ENCODE data around the gene WWC2.
"Not testable (repeated sequence)": the region's sequence is repeated elsewhere in the genome, so short reads cannot be mapped to it uniquely, and the experiment has no call there.

WWC2 gene

GRCh38 chr4:183175631-183176232 is 76.7 kb downstream of the WWC2 start:
- no peak for DNase-seq

GRCh38 chr4:183177001-183177400 is 77.9 kb downstream of the WWC2 start:
- DNase-seq, result no peak

- no peak for DNase-seq
Observed at GRCh38 chr4:183178201-183178600, 79.1 kb downstream of the WWC2 start.

GRCh38 chr4:183180096-183180495 is 81.0 kb downstream of the WWC2 start:
- no peak for DNase-seq

- DNase-seq, result no peak
Observed at GRCh38 chr4:183180621-183181020, 81.6 kb downstream of the WWC2 start.

- DNase-seq, result no peak
Observed at GRCh38 chr4:183181081-183181480, 82.0 kb downstream of the WWC2 start.

GRCh38 chr4:183182873-183183725 is 84.0 kb downstream of the WWC2 start:
- DNase-seq, result no peak

GRCh38 chr4:183183906-183184535 is 85.0 kb downstream of the WWC2 start:
- DNase-seq, result no peak

GRCh38 chr4:183185018-183185417 is 86.0 kb downstream of the WWC2 start:
- DNase-seq, result no peak

- no peak for DNase-seq
Observed at GRCh38 chr4:183185559-183185958, 86.5 kb downstream of the WWC2 start.

GRCh38 chr4:183186813-183187212 is 87.8 kb downstream of the WWC2 start:
- DNase-seq, result no peak

- no peak for DNase-seq
Observed at GRCh38 chr4:183190900-183191527, 92.0 kb downstream of the WWC2 start.

- no peak for DNase-seq
Observed at GRCh38 chr4:183191630-183192029, 92.6 kb downstream of the WWC2 start.

- DNase-seq, result no peak
Observed at GRCh38 chr4:183192571-183192970, 93.5 kb downstream of the WWC2 start.

GRCh38 chr4:183193730-183194338 is 94.8 kb downstream of the WWC2 start:
- not testable (repeated sequence) for DNase-seq

GRCh38 chr4:183195534-183195933 is 96.5 kb downstream of the WWC2 start:
- no peak for DNase-seq

GRCh38 chr4:183197140-183197539 is 98.1 kb downstream of the WWC2 start:
- no peak for DNase-seq

GRCh38 chr4:183200453-183200852 is 101.4 kb downstream of the WWC2 start:
- DNase-seq, result no peak

- no peak for DNase-seq
Observed at GRCh38 chr4:183201331-183201730, 102.3 kb downstream of the WWC2 start.

- no peak for DNase-seq
Observed at GRCh38 chr4:183202523-183202922, 103.5 kb downstream of the WWC2 start.

GRCh38 chr4:183204793-183205192 is 105.7 kb downstream of the WWC2 start:
- DNase-seq, result no peak

GRCh38 chr4:183205193-183205592 is 106.1 kb downstream of the WWC2 start:
- DNase-seq, result no peak

- DNase-seq, result no peak
Observed at GRCh38 chr4:183205709-183206108, 106.7 kb downstream of the WWC2 start.
